GM23248 (cell line): Measurements from ENCODE around the gene MUCL3. TPM values are rescaled to one million over a fixed set of nuclear protein-coding genes. Genes with fewer than 3 reads are reported as not detected.
"Not testable (repeated sequence)": the region's sequence is repeated elsewhere in the genome, so short reads cannot be mapped to it uniquely, and the experiment has no call there.

ENCODE experiments used
- DNase-seq: peaks from one replicate; pipeline ENCODE4 v3.0.0-alpha.2; 2015
- H2AFZ ChIP-seq: fragments of 200-600 bp; sonication (generic); 2 replicates; pipeline ENCODE4 v1.6.1; 2016; ENCODE audit warnings: antibody characterized with exemption
- H3F3A ChIP-seq: fragments of 200-600 bp; sonication (generic); 2 replicates; pipeline ENCODE4 v1.6.1; 2016; ENCODE audit warnings: mild to moderate bottlenecking, antibody characterized with exemption, mixed run types; ENCODE audit not compliant: insufficient read depth
- H3K27ac ChIP-seq: fragments of 200-600 bp; sonication (generic); 2 replicates; pipeline ENCODE4 v1.5.1; 2016; ENCODE audit warnings: mild to moderate bottlenecking
- H3K27me3 ChIP-seq: fragments of 200-600 bp; sonication (generic); replicated peaks from 2 replicates; pipeline ENCODE4 v1.6.1; 2016; ENCODE audit warnings: mild to moderate bottlenecking; ENCODE audit not compliant: insufficient read depth
- H3K36me3 ChIP-seq: fragments of 200-600 bp; sonication (generic); 2 replicates; pipeline ENCODE4 v1.6.1; 2016; ENCODE audit warnings: low read depth, mild to moderate bottlenecking
- H3K4me1 ChIP-seq: fragments of 200-600 bp; sonication (generic); 2 replicates; pipeline ENCODE4 v1.6.1; 2016; ENCODE audit warnings: mild to moderate bottlenecking; ENCODE audit not compliant: insufficient read depth
- H3K4me2 ChIP-seq: fragments of 200-600 bp; sonication (generic); one replicate; pipeline ENCODE4 v1.6.1; 2016; ENCODE audit warnings: mild to moderate bottlenecking; ENCODE audit not compliant: unreplicated experiment
- H3K4me3 ChIP-seq: fragments of 200-600 bp; sonication (generic); 2 replicates; pipeline ENCODE4 v1.5.1; 2016; ENCODE audit warnings: mild to moderate bottlenecking
- H3K79me2 ChIP-seq: fragments of 200-600 bp; sonication (generic); 2 replicates; pipeline ENCODE4 v1.6.1; 2016; ENCODE audit warnings: mild to moderate bottlenecking; ENCODE audit not compliant: insufficient read depth
- H3K9ac ChIP-seq: fragments of 200-600 bp; sonication (generic); 2 replicates; pipeline ENCODE4 v1.6.1; 2016; ENCODE audit warnings: mild to moderate bottlenecking
- H3K9me2 ChIP-seq: fragments of 200-600 bp; sonication (generic); 2 replicates; pipeline ENCODE4 v1.6.1; 2016; ENCODE audit warnings: mixed run types, mild to moderate bottlenecking, moderate library complexity; ENCODE audit not compliant: insufficient read depth
- H3K9me3 ChIP-seq: fragments of 200-600 bp; sonication (generic); one replicate; pipeline ENCODE4 v1.6.1; 2017; ENCODE audit warnings: low read depth
- H4K20me1 ChIP-seq: fragments of 200-600 bp; sonication (generic); 2 replicates; pipeline ENCODE4 v1.6.0; 2016; ENCODE audit not compliant: insufficient read depth
- EZH2 ChIP-seq: fragments of 200-600 bp; sonication (generic); IDR thresholded peaks from 2 replicates; pipeline ENCODE4 v1.6.1; 2018; ENCODE audit warnings: antibody characterized with exemption, mild to moderate bottlenecking; ENCODE audit not compliant: insufficient read depth, poor library complexity, severe bottlenecking
- EZH2phosphoT487 ChIP-seq: fragments of 200-600 bp; sonication (generic); IDR thresholded peaks from 2 replicates; pipeline ENCODE4 v1.6.1; 2018; ENCODE audit warnings: antibody characterized with exemption, moderate library complexity, mild to moderate bottlenecking, low read depth; ENCODE audit not compliant: insufficient read depth
- WGBS, 2 experiments: methylation state at CpG; one replicate each; pipeline ENCODE4 v1.1.6; 2015 to 2017; ENCODE audit warnings: low lambda C conversion rate in 2 of 2, low coverage in 1 of 2; ENCODE audit errors: missing lambda C conversion rate in 2 of 2; 5-methylcytosine and 5-hydroxymethylcytosine counted together
- in situ Hi-C: fragments of 300-500 bp; cut with MboI; formaldehyde crosslinking; loops from 2 replicates; pipeline ENCODE4 v1.15.0; 2020
- polyA plus RNA-seq: library from polyadenylated mRNA; unstranded; fragments of >200 nt; fragmentation: Nextera tagmentation; extraction: Ambion mirVana; gene quantifications from 2 replicates; pipeline ENCODE4 v1.2.1, GENCODE V29; 2016
- total RNA-seq: library from RNA; depleted of rRNA; stranded (reverse); fragments of >200 nt; shearing (Covaris generic); gene quantifications from 2 replicates; pipeline ENCODE4 v1.2.3, GENCODE V29; 2014

MUCL3 gene
- total and polyA plus RNA-seq, 2 experiments from 2014 or later = not detected

DNA sequence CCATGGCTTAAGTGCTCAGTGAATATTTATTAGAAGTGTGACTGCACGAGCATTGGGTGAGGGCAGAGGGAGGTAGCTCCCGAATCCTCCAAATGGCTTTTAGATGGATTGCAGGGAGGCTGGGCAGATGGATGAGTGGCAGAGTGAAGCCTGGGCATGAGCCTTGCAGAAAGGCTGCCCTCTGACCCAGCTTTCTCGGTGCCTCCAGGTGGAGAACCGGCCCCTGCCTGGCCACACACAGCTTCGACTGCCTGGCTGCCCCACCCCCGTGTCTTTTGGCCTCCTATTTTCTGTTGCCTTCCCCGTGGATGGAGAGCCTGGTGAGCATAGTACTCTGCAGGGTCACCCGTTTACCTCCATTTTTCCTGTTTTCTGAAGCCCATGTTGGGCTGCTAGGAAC lies 23.3 kb upstream of the MUCL3 start:
- no peak overlapping the region for H2AFZ ChIP-seq
- no peaks in the 10 kb centered on the region for H3K4me1 ChIP-seq
- no peak for DNase-seq
- H3K79me2 ChIP-seq = no peaks in the 10 kb centered on the region
- H3K4me3 ChIP-seq = no peak overlapping the region
- no peak overlapping the region for H3K27ac ChIP-seq
- H3K4me2 ChIP-seq = no peak overlapping the region
- no peaks in the 10 kb centered on the region for H3K9me2 ChIP-seq
- 0 out of 2 replicates have a peak, but pooled peaks cover 3% of the 10 kb centered on the region for H3K36me3 ChIP-seq
- 94 to 97% methylated on average over 8 of the region's 8 CpGs for WGBS, 2 experiments
- H3K27me3 ChIP-seq = no peaks in the 10 kb centered on the region
- TF ChIP-seq EZH2 (no peak), EZH2phosphoT487 (no peak)
- H3F3A ChIP-seq = peaks cover 11% of the 10 kb centered on the region
- in situ Hi-C loops = loop anchor here (10.0 kb wide), 1 partner anchor 157 kb away; no protein-coding TSS in a partner anchor
- H3K9ac ChIP-seq = no peak overlapping the region
- H3K9me3 ChIP-seq = no peaks in the 10 kb centered on the region
- H4K20me1 ChIP-seq = no peaks in the 10 kb centered on the region

DNA sequence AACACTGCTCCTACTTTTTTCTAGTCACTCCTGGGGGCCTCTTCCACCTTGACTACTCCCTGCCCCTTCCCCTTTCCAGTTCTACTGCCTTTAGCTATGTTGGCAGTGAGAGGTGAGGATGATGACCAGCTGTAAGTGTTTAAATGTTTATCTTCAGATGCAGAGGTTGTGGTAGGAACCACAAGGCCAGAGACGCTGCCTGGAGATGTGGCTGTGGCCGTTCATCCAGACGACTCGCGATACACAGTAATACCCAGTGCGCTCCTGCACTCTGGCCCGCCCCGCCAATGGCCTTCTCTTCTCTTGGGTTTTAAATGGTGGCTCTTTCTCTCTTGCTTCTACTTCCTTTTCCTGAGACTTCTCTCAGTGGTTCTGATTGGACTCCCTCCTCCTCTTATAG lies 22.1 kb upstream of the MUCL3 start:
- 0 out of 2 replicates have a peak, but pooled peaks cover 3% of the 10 kb centered on the region for H3K36me3 ChIP-seq
- H3K9me2 ChIP-seq = no peaks in the 10 kb centered on the region
- no peaks in the 10 kb centered on the region; the same call in 1 of the 2 replicates for H3F3A ChIP-seq
- WGBS, 2 experiments = 97 to 99% methylated on average over 8 of the region's 8 CpGs
- H3K4me3 ChIP-seq = no peak overlapping the region
- TF ChIP-seq EZH2phosphoT487 (no peak), EZH2 (no peak)
- DNase-seq = no peak
- H3K4me1 ChIP-seq = no peaks in the 10 kb centered on the region
- no peaks in the 10 kb centered on the region for H3K9me3 ChIP-seq
- H2AFZ ChIP-seq = no peak overlapping the region
- in situ Hi-C loops = loop anchor here (10.0 kb wide), 1 partner anchor 156 kb away; no protein-coding TSS in a partner anchor
- no peak overlapping the region for H3K27ac ChIP-seq
- no peaks in the 10 kb centered on the region for H3K79me2 ChIP-seq
- no peak overlapping the region for H3K9ac ChIP-seq
- no peak overlapping the region for H3K4me2 ChIP-seq
- no peaks in the 10 kb centered on the region for H4K20me1 ChIP-seq
- H3K27me3 ChIP-seq = no peaks in the 10 kb centered on the region

DNA sequence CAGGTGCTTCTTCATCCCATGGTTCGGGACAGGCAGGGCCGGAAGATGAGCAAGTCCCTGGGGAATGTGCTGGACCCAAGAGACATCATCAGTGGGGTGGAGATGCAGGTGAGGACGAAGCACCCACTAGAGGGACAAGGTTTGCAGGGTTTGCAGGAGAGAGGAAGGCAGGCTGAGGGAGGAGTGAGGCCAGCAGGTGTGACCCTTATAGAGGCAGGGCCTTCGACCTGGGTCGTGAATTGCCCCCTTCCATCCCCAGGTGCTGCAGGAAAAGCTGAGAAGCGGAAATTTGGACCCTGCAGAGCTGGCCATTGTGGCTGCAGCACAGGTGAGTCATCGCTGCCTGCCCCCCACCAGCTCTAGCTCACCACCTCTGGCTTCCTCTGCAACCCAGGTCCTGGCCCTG lies 18.3 kb upstream of the MUCL3 start:
- no peaks in the 10 kb centered on the region for H4K20me1 ChIP-seq
- H3K4me2 ChIP-seq = no peak overlapping the region
- H3K79me2 ChIP-seq = no peaks in the 10 kb centered on the region
- TF ChIP-seq EZH2phosphoT487 (no peak), EZH2 (no peak)
- no peaks in the 10 kb centered on the region for H3K4me1 ChIP-seq
- H3K9me2 ChIP-seq = no peaks in the 10 kb centered on the region
- H3K27me3 ChIP-seq = no peaks in the 10 kb centered on the region
- WGBS, 2 experiments = 90 to 94% methylated on average over 7 of the region's 7 CpGs
- DNase-seq = no peak
- H3K36me3 ChIP-seq = 0 out of 2 replicates have a peak, but pooled peaks cover 3% of the 10 kb centered on the region
- no peak overlapping the region for H3K4me3 ChIP-seq
- no peak overlapping the region for H3K9ac ChIP-seq
- in situ Hi-C loops = no loop called here
- no peaks in the 10 kb centered on the region for H3K9me3 ChIP-seq
- H2AFZ ChIP-seq = no peak overlapping the region
- H3K27ac ChIP-seq = no peak overlapping the region
- H3F3A ChIP-seq = no peaks in the 10 kb centered on the region

DNA sequence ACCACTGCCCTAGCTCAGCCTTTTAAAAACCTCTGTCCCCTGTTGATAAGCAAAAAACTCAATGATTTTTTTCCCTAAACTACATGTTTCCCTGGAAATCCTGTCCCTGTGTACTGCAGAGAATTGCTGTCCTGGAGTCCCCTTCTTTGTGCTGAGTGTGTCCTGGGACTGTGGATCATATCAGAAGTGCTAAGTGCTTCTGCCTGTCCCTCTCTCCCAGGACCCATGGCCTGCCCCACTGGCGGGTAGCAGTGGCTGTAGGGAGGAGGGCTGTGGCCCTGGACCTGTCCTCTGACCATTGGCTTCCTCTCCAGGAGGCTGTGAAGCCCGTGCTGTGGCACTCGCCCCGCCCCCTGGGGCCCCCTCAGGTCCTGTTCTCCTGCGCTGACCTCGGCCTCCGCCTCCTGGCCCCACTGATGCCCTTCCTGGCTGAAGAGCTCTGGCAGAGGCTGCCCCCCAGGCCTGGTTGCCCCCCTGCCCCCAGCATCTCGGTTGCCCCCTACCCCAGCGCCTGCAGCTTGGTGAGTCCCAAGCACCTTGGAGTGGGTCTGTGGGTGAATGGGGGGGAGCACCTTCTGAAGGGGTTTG lies 16.6 kb upstream of the MUCL3 start:
- H3K4me2 ChIP-seq, H3K9me2 ChIP-seq, in situ Hi-C loops, H3K27me3 ChIP-seq, H3K79me2 ChIP-seq, DNase-seq, H3K36me3 ChIP-seq, H3K4me1 ChIP-seq, H3F3A ChIP-seq, H3K9me3 ChIP-seq, H2AFZ ChIP-seq, H3K4me3 ChIP-seq, H3K27ac ChIP-seq, H3K9ac ChIP-seq, H4K20me1 ChIP-seq: not testable (repeated sequence)
- 86 to 93% methylated on average over 7 to 9 of the region's 9 CpGs for WGBS, 2 experiments

DNA sequence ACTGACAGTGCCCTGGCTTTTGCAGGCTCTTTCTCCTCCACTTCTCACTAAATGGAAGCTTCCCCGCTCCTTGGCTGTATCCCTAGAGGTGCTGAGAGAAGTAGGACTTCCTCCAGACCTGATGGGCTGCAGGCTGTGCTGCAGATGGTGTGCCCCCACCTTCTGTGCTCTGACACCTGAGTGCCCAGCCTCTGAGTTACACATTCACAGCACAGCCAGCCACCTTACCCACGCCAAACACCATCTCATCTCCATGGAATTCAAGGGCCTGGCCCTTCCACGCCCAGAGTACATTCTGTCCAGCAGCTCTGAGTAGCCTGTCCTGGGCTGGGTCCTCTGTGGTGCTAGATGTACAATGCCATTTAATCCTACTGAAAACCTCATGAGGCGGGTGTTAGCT lies 14.1 kb upstream of the MUCL3 start:
- H3K27me3 ChIP-seq = no peaks in the 10 kb centered on the region
- WGBS, 2 experiments = 69 to 71% methylated on average over 4 of the region's 4 CpGs
- TF ChIP-seq EZH2 = no peak
- no peaks in the 10 kb centered on the region for H3F3A ChIP-seq
- no peak overlapping the region for H2AFZ ChIP-seq
- no peak overlapping the region for H3K27ac ChIP-seq
- no peaks in the 10 kb centered on the region for H3K36me3 ChIP-seq
- no peaks in the 10 kb centered on the region for H3K79me2 ChIP-seq
- no peaks in the 10 kb centered on the region for H4K20me1 ChIP-seq
- no peak overlapping the region for H3K4me2 ChIP-seq
- H3K9me3 ChIP-seq = no peaks in the 10 kb centered on the region
- in situ Hi-C loops = no loop called here
- H3K4me1 ChIP-seq = no peaks in the 10 kb centered on the region
- H3K9ac ChIP-seq = no peak overlapping the region
- DNase-seq = peak; percentile 36
- H3K4me3 ChIP-seq = no peak overlapping the region
- no peaks in the 10 kb centered on the region for H3K9me2 ChIP-seq

DNA sequence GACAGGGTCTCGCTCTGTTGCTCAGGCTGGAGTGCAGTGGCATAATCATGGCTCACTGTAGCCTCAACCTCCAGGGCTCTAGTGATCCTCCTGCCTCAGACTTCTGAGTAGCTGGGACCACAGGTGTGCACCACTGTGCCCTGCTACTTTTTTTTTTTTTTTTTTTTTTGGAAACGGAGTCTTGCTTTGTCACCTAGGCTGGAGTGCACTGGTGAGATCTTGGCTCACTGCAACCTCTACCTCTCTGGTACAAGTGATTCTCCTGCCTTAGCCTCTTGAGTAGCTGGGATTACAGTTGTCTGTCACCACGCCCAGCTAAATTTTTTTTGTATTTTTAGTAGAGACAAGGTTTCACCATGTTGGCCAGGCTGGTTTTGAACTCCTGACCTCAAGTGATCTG lies 13.7 kb upstream of the MUCL3 start:
- H3K79me2 ChIP-seq, H3K4me3 ChIP-seq, H3K9ac ChIP-seq, H3K27ac ChIP-seq, H3K4me1 ChIP-seq, H3K9me3 ChIP-seq, H3K27me3 ChIP-seq, H3K36me3 ChIP-seq, H3K9me2 ChIP-seq, in situ Hi-C loops, H3F3A ChIP-seq, H2AFZ ChIP-seq, H3K4me2 ChIP-seq, H4K20me1 ChIP-seq, DNase-seq: not testable (repeated sequence)
- 80 to 83% methylated on average over 3 of the region's 3 CpGs for WGBS, 2 experiments
